22Rv1 (cell line): ENCODE results near the gene LTF.

Source experiments
- CTCF ChIP-seq: fragments of 450-650 bp; IDR thresholded peaks from 2 replicates; pipeline ENCODE4 v1.5.1; 2017; ENCODE audit warnings: mild to moderate bottlenecking
- ZFX ChIP-seq: fragments of 450-650 bp; IDR thresholded peaks from 2 replicates; pipeline ENCODE4 v1.6.1; 2017; ENCODE audit warnings: antibody characterized with exemption, borderline replicate concordance

- TF ChIP-seq CTCF (no peak), ZFX (no peak)
Observed at GRCh38 chr3:46462111-46462510, 2.6 kb downstream of the LTF start.
